Measurements from ENCODE around the gene PCP2.

Gene PCP2

DNA sequence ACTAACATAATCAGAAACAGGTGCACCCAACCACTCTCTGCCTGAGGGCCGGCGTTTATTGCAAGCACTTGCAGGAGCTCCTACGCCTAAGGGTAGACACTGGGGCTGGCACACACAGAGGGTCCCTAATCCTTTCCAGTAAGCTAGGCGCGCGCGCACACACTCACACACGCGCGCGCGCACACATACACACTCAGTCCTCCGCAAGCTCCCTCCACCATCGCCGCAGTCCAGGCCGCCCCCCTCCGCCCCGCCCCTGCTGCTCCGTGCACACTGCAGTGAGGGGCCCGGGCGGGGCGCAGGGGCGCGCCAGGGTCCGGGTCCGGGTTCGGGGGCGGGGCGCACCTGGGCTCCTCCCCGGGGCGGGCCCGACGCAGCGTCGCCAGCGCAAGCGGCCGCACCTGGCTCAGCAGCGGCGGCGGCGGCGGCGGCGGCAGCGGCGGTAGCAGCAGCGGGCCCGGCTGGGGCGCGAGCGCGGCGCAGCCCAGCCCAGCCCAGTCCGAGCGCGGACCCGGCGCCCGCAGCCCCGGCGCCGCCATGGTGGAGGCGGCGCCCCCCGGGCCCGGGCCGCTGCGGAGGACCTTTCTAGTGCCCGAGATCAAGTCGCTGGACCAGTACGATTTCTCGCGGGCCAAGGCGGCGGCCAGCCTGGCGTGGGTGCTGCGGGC lies 37.9 kb downstream of the PCP2 start, which contains the start of gene CAMSAP3:
Gene CAMSAP3 (plus strand): TSS at position 398 of the 668 bp plus-strand sequence. CDS start 140 bp downstream, at position 538.
- Histone ChIP-seq H3K4me3 (peak within 1 kb of the TSS; percentile 87), H3K9ac (ENCODE audit: insufficient read length) (peak within 1 kb of the TSS; percentile 85), H3K36me3 (ENCODE audit: insufficient read depth, low read length) (no peaks in the 10 kb centered on the region), H3K27ac (peak within 1 kb of the TSS; percentile 59; the same call in 1 of the 2 replicates), H3K9me3 (ENCODE audit: low read depth, low read length) (no peaks in the 10 kb centered on the region)
- peak; percentile 88 for DNase-seq (ENCODE audit: low read depth, low spot score)
- TF ChIP-seq EZH2 (IDR thresholded peaks at IDR 0.05) (no peak), POLR2AphosphoS5 (IDR thresholded peaks at IDR 0.05; ENCODE audit: borderline replicate concordance, low read depth, low read length) (no peak), FOXP2 (optimal IDR thresholded peaks at IDR 0.05; ENCODE audit: control extremely low read depth, extremely low read length, insufficient read depth) (peak; percentile 60)

DNA sequence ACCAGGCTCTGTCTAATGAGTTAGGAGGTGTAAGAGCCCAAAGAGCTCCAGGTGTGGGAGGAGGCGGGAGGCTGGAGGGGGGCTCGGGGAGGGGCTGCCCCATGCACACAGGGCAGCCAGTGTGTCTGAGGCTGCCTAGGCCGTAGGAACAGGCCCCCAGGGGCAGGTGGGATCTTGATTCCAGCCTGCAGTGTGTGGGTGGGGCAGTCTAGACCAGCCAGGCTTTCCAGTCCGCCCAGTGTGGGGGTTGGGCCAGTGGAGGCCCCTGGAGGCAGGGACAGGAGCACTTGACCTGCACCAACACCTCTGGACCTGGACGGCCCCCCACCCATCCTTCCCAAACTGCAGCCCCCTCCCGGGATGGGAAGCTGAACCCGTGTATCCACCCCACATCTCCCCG lies 43.3 kb downstream of the PCP2 start:
- no peak overlapping the region for H3K27ac ChIP-seq
- DNase-seq (ENCODE audit: low read depth, low spot score), result no peak
- H3K9ac ChIP-seq (ENCODE audit: insufficient read length), result no peak overlapping the region
- H3K9me3 ChIP-seq (ENCODE audit: low read depth, low read length), result no peaks in the 10 kb centered on the region
- no peak overlapping the region for H3K4me3 ChIP-seq
- no peak for TF ChIP-seq FOXP2 (optimal IDR thresholded peaks at IDR 0.05; ENCODE audit: control extremely low read depth, extremely low read length, insufficient read depth)
- no peak for TF ChIP-seq POLR2AphosphoS5 (IDR thresholded peaks at IDR 0.05; ENCODE audit: borderline replicate concordance, low read depth, low read length)
- TF ChIP-seq EZH2 (IDR thresholded peaks at IDR 0.05), result no peak
- H3K36me3 ChIP-seq (ENCODE audit: insufficient read depth, low read length), result no peaks in the 10 kb centered on the region

- TF ChIP-seq EZH2 (IDR thresholded peaks at IDR 0.05) (no peak), FOXP2 (optimal IDR thresholded peaks at IDR 0.05; ENCODE audit: control extremely low read depth, extremely low read length, insufficient read depth) (no peak), POLR2AphosphoS5 (IDR thresholded peaks at IDR 0.05; ENCODE audit: borderline replicate concordance, low read depth, low read length) (no peak)
- no peak overlapping the region for H3K4me3 ChIP-seq
- no peak for DNase-seq (ENCODE audit: low read depth, low spot score)
- H3K9me3 ChIP-seq (ENCODE audit: low read depth, low read length), result no peaks in the 10 kb centered on the region
- H3K27ac ChIP-seq, result no peak overlapping the region
- no peak overlapping the region for H3K9ac ChIP-seq (ENCODE audit: insufficient read length)
- no peaks in the 10 kb centered on the region for H3K36me3 ChIP-seq (ENCODE audit: insufficient read depth, low read length)
These were observed 43.7 kb downstream of the PCP2 start for GRCh38 chr19:7589822-7590221.

GRCh38 chr19:7582446-7582845 lies 51.1 kb downstream of the PCP2 start:
- no peak overlapping the region for H3K4me3 ChIP-seq
- TF ChIP-seq POLR2AphosphoS5 (IDR thresholded peaks at IDR 0.05; ENCODE audit: borderline replicate concordance, low read depth, low read length) (no peak), EZH2 (IDR thresholded peaks at IDR 0.05) (no peak), FOXP2 (optimal IDR thresholded peaks at IDR 0.05; ENCODE audit: control extremely low read depth, extremely low read length, insufficient read depth) (no peak)
- no peaks in the 10 kb centered on the region for H3K36me3 ChIP-seq (ENCODE audit: insufficient read depth, low read length)
- H3K27ac ChIP-seq, result no peak overlapping the region
- H3K9ac ChIP-seq (ENCODE audit: insufficient read length), result no peak overlapping the region
- no peaks in the 10 kb centered on the region for H3K9me3 ChIP-seq (ENCODE audit: low read depth, low read length)
- no peak for DNase-seq (ENCODE audit: low read depth, low spot score)

Data from SK-N-MC (cell line).